T-helper 2 cell treated with Interferon-gamma antibody and Interleukin-4, amounts not matched to agents 5 μg/mL and 100 μg/mL, for 36 hours (primary cell): ENCODE data around the gene GRHPR.

Source experiments
- DNase-seq: peaks from one replicate; pipeline ENCODE4 v3.0.0; 2021; ENCODE audit warnings: low spot score
- H3K27ac Mint-ChIP-seq: one replicate; pipeline ENCODE4 v1.8.0; 2021; ENCODE audit warnings: mild to moderate bottlenecking, mixed read lengths
- H3K27me3 Mint-ChIP-seq: one replicate; pipeline ENCODE4 v1.8.0; 2021; ENCODE audit warnings: low read depth, mixed read lengths
- H3K36me3 Mint-ChIP-seq: one replicate; pipeline ENCODE4 v1.8.0; 2021; ENCODE audit warnings: low read depth, mixed read lengths
- H3K4me1 Mint-ChIP-seq: one replicate; pipeline ENCODE4 v1.8.0; 2021; ENCODE audit warnings: low read depth, mixed read lengths
- H3K4me3 Mint-ChIP-seq: one replicate; pipeline ENCODE4 v1.8.0; 2022; ENCODE audit warnings: mild to moderate bottlenecking, moderate library complexity, mixed read lengths
- H3K9me3 Mint-ChIP-seq: one replicate; pipeline ENCODE4 v1.8.0; 2021; ENCODE audit warnings: mixed read lengths

GRHPR gene

DNA sequence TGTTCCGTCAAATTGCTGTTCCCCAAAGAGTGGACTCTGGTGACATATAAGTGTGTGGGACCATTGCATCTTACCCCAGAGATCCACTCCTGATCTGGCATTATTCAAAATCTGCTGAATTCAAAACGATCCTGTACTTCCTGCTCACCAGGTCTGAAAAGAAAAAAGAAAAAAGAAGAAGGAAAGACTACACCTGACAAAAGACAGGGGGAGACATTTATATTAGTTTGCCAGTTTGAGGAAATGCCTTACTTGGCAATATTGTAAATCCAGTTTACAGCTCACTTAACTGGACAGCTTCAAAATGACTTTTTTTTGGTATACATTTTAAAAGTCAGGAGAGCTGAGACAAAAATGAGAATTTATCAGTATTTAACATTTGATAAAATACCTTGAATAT lies 15.0 kb upstream of the GRHPR start:
- no peaks in the 10 kb centered on the region for H3K36me3 Mint-ChIP-seq
- no peak overlapping the region for H3K27ac Mint-ChIP-seq
- no peak for DNase-seq
- H3K9me3 Mint-ChIP-seq, result no peaks in the 10 kb centered on the region
- peaks cover 22% of the 10 kb centered on the region for H3K4me1 Mint-ChIP-seq
- H3K27me3 Mint-ChIP-seq, result peaks cover 8% of the 10 kb centered on the region
- no peak overlapping the region for H3K4me3 Mint-ChIP-seq

DNA sequence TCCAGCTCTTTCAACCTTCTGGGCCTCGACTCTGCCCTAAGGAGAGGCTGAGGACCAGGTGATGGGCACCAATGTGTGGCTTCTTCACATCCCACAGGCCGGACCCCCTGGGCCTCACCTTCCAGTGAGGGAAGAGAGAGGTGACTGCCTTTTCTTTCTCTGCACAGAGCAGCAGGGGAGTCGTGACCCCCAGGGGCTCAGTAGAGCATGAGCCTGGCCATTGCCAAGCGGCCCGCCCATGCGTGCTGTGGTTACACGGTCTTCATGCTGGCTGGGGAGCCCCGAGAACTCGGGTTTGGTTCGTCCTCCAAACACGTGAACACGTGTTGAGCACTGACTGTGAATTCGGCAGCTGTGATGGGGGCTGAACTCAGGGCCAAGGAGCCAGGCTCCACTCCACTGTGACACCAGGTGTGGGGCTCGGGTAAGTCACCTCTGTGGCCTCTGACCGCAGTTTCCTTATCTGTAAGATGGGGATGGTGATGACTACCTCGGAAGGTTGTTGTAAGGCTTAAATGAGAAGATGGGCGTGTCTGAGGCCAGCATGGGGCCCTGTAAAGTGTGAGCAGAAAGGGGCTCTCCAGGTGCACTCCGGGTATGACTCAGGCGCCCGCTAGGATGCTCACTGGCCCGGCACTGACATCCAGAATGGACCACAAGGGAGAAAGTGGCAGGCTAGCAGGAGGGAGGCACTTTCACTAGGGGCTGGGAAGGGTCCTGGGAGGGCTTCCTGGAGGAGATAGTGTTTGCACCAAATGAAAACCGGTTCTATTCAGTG lies 13.4 kb upstream of the GRHPR start:
- Mint-ChIP-seq H3K36me3 (no peaks in the 10 kb centered on the region), H3K9me3 (no peaks in the 10 kb centered on the region), H3K4me3 (no peak overlapping the region), H3K27ac (peak overlapping the region; percentile 21), H3K4me1 (peaks cover 22% of the 10 kb centered on the region), H3K27me3 (peaks cover 4% of the 10 kb centered on the region)
- peak; percentile 75 for DNase-seq

DNA sequence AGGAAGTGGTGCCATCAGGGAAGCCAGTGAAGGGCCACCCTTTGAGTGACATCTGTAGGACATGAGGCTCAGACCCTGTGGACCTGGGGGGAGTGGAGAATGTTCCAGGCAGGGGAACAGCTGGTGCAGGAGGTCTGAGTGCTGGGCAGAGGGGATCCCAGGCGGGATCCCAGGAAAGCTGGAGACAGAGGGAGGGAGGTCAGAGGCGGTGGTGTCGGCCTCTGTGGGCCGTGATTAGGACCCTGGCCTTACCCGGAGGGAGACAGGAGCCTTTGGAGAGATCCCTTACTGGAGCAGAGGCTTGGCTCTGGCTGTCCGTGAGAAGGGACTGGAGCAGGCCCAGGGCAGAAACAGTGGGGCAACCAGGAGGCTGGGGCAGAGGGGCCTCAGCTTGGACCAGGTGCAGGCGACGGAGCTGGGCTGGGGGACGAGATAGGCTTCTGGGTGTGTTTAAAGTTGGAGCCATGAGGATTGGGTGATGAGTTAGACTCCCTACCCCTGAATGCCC lies 12.1 kb upstream of the GRHPR start:
- peak overlapping the region; percentile 7 for H3K27ac Mint-ChIP-seq
- H3K9me3 Mint-ChIP-seq, result no peaks in the 10 kb centered on the region
- peaks cover 27% of the 10 kb centered on the region for H3K4me1 Mint-ChIP-seq
- H3K27me3 Mint-ChIP-seq, result peaks cover 3% of the 10 kb centered on the region
- no peak for DNase-seq
- H3K4me3 Mint-ChIP-seq, result no peak overlapping the region
- no peaks in the 10 kb centered on the region for H3K36me3 Mint-ChIP-seq

DNA sequence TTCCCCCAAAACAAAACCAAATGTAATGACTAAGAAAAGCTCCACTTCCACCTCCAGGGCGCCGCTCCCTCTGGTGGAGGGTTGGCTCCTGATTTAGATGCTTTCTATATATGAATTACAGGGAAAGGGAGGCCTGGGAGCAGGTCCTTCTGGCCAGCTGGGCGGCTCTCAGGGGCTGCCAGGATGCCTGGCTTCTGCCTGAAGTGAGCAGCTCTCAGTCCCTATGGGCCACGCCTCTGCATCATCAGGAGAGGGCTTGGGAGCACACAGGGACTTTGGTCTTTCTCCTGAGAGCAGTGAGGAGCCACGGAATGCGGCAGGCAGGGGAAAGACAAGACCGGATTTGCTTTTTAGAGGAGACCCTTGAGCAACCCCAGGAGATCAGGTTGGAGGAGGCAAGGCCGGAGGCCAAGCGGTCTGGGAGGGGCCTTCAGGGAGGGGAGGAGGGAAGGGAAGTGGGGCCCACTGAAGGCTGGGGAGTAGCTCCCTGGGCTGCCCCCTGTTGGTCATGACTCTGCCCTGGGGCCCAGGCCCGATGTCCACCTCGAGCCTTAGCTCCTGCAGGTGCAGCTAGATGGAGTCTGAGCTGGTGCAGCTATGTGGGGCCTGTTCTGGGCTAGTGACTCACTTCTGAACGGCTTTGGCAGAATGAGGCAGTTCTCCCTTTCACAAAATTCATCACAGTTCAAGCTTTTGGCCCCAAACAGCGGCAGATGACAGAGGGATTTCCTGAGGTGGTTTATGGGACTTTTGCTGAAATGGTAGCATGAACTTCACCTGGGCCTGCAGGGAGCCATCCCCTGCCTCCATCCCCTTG lies 11.3 kb upstream of the GRHPR start:
- H3K36me3 Mint-ChIP-seq, result no peaks in the 10 kb centered on the region
- H3K9me3 Mint-ChIP-seq, result no peaks in the 10 kb centered on the region
- H3K4me3 Mint-ChIP-seq, result peak overlapping the region; percentile 8
- DNase-seq, result peak; percentile 44
- H3K4me1 Mint-ChIP-seq, result peaks cover 27% of the 10 kb centered on the region
- peaks cover under 1% of the 10 kb centered on the region for H3K27me3 Mint-ChIP-seq
- H3K27ac Mint-ChIP-seq, result peak overlapping the region; percentile 42

DNA sequence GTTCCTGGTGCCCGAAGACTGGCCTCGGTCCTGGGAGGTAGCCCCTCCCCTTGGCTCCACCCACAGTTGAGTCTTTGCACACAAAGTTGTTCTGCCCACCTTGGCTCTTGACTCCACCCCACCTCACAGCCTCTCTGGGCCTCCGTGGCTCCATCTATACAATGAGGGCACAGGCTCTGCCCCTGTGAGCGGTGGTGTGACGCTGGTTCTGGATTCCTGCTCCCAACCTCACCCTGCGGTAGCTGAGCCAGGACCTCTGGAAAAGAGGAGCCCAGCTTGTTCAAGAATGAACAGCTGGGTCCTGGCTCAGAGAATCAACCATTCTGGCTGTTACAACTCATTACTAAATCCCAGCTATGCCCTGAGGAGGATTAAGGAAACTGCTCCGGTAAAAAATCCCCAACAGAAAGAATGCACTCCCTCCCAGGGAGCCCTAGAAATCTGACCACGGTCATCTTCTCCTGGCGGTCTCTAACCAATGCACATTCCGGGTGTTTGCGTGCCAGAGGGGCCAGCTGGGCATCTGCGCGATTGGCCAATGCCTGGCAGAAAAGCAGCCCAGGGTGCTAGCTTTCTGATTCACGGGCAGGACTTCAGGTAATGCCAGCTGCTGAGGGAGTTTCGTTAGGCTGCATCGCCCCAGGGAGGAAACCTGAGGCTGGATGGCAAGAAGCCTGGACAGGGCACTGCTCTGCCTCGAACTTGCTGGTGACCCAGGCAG lies 9.9 kb upstream of the GRHPR start:
- H3K4me1 Mint-ChIP-seq, result peaks cover 26% of the 10 kb centered on the region
- H3K36me3 Mint-ChIP-seq, result no peaks in the 10 kb centered on the region
- H3K9me3 Mint-ChIP-seq, result no peaks in the 10 kb centered on the region
- no peak for DNase-seq
- no peak overlapping the region for H3K4me3 Mint-ChIP-seq
- peak overlapping the region; percentile 35 for H3K27ac Mint-ChIP-seq
- no peaks in the 10 kb centered on the region for H3K27me3 Mint-ChIP-seq

DNA sequence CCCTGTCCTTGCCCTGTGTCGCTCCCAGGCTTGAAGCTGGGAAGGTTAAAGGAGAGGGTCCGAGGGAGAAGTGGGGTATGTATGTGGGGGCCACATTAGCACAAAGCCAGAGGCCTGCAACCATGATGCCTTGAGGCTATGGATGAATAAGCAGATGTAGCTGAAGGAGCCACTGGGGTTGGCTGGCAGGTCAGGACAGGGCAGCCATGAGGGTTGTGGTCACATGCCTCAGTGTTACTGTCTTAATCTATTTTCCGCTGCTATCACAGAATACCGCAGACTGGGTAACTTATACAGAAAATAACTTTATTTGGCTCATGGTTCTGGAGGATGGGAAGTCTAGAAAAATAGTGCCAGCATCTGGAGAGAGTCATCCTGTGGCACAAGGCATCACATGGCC lies 9.2 kb upstream of the GRHPR start:
- H3K27me3 Mint-ChIP-seq, result no peaks in the 10 kb centered on the region
- H3K4me1 Mint-ChIP-seq, result peaks cover 26% of the 10 kb centered on the region
- no peak overlapping the region for H3K4me3 Mint-ChIP-seq

DNA sequence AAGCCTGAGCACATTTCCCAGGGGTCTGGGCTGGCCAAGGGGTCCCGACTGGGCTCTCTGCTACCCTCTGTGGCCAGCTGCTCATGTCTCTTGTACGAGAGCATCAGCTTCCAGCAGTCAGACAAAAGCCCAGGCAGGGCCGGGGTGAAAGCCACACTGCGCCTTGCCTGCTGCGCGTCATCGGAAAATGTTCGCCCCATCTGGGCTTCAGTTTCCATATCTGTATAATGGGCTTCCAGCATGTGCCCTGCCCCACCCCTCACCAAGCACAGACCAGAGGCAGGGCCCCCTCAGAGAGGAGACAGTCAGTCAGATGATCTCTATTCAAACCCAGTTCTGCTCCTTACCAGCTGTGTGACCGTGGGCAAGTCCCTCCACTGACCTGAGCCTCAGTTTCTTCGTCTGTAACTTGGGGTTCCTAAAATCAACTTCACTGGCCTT lies 8.0 kb upstream of the GRHPR start:
- no peak for DNase-seq
- Mint-ChIP-seq H3K4me1 (peaks cover 20% of the 10 kb centered on the region), H3K4me3 (no peak overlapping the region), H3K36me3 (no peaks in the 10 kb centered on the region), H3K9me3 (no peaks in the 10 kb centered on the region), H3K27ac (no peak overlapping the region), H3K27me3 (no peaks in the 10 kb centered on the region)

More for the DNA sequence above, 9.2 kb upstream of the GRHPR start:
- no peak for DNase-seq
- Mint-ChIP-seq H3K9me3 (no peaks in the 10 kb centered on the region), H3K36me3 (no peaks in the 10 kb centered on the region), H3K27ac (no peak overlapping the region)

DNA sequence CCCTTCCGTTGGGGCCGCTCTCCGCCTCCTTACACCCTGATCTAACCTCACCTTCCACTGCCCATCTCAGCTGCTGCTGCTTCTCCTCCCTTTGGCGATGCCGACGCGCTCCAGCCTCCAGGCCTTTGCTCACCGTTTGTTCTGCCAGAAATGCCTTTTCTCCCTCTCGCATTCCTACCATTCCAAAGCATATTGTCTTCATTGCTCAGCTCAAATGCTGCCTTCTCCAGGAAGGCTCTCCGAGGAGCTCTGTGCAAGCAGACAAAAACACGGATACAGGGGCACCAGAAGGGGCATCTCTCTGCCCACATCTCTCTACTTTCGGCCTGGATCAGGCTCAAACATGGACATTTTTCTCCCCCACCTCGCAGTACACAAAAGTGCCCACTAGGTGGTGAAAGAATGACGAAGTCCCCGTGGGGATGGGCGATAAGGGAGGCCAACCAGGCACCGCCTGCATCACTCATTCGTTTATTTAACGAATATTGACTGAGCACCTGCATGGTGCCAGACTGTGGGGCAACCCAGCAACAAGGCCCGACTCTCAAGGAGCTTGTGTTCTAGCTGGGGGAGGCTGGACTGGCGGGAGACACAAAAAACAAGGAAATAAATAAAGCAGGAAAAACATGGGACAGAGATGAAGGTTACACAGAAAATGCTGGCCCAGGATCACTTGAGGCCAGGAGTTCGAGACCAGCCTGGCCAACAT lies 7.3 kb upstream of the GRHPR start:
- Mint-ChIP-seq H3K27me3 (no peaks in the 10 kb centered on the region), H3K9me3 (no peaks in the 10 kb centered on the region), H3K36me3 (no peaks in the 10 kb centered on the region), H3K27ac (peak overlapping the region; percentile 69), H3K4me1 (peaks cover 16% of the 10 kb centered on the region), H3K4me3 (no peak overlapping the region)
- peak; percentile 68 for DNase-seq

DNA sequence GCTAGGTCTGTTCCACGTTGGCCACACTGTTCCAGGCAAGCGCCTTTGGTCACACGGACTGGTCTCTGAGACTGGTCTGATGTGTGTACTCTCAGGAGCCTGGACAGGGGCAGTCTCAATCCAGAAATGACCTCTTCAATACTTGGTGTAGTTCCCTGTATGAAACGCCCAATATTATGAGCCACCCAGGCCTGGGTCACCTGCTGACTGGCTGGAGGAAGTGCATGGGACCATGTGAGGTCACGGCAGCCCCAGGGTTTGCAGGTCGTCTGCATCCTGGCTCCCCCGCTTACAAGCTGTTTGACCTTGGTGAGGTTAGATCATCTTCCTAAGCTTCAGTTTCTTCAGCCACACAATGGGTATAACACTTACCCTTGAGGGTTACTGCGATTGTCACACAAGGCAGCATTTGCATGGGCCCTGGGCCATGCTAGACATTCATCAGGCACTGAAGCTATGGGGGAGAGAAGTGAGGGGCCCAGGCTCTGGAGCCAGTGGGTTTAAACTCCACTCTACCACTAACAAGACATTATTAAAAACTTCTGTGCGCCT lies 5.2 kb upstream of the GRHPR start:
- Mint-ChIP-seq H3K27ac (no peak overlapping the region), H3K9me3 (no peaks in the 10 kb centered on the region), H3K36me3 (no peaks in the 10 kb centered on the region), H3K27me3 (no peaks in the 10 kb centered on the region), H3K4me3 (no peak overlapping the region), H3K4me1 (peaks cover 11% of the 10 kb centered on the region)
- no peak for DNase-seq

DNA sequence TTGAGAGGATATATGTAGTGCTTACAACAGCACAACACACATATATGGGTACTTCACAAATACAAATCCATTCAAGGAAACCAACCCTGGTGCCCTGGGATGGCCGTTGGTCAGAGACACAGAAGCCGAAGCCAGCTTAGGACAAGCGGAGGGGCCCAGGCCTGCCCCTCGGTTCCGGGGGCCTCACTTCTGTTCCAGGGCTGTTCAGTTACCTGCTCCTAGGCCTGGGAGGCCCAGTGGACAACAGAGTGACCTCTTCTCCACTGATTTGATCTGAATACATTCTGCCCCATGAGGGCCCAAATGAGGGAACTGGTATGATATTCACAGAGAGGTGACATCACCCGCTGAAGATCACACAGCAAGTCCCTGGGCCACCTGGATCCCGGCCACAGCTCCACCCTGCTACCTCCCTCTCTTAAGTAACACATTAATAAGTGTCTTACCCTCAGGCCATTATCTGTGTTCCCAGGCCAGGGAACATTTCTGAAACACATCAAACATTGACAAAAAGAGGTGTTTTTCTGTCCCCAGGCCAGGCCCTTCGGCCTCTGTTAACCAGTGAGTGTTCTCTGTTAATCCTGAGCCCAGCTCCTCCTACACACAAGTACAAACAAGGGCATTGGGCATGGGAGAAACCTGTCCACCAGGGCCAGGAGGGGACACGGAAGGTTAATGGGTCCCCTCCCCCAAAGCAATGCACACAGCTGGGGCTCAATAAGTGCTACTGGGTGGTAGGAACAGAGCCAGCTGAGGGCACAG lies 4.5 kb upstream of the GRHPR start:
- Mint-ChIP-seq H3K36me3 (peaks cover 3% of the 10 kb centered on the region), H3K27ac (no peak overlapping the region), H3K27me3 (no peaks in the 10 kb centered on the region), H3K9me3 (no peaks in the 10 kb centered on the region), H3K4me1 (peaks cover 11% of the 10 kb centered on the region), H3K4me3 (no peak overlapping the region)
- DNase-seq, result no peak

DNA sequence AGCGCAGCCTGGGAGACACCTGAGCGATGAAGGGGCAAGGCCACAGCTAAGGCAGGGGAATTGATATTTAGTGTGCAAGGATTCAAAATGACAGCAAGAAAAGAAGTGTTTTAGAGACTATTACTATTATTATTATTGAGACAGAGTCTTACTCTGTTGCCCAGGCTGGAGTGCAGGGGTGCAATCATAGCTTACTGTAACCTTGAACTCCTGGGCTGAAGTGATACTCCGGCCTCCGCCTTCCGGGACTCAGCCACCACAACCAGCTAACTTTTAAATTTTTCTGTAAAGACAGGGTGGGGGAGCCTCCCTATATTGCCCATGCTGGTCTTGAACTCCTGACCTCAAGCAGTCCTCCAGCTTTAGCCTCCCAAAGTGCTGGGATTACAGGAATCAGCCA lies 3.3 kb upstream of the GRHPR start:
- DNase-seq, result no peak
- Mint-ChIP-seq H3K4me1 (peaks cover 19% of the 10 kb centered on the region), H3K27me3 (no peaks in the 10 kb centered on the region), H3K9me3 (no peaks in the 10 kb centered on the region), H3K4me3 (no peak overlapping the region), H3K36me3 (peaks cover 3% of the 10 kb centered on the region), H3K27ac (no peak overlapping the region)

DNA sequence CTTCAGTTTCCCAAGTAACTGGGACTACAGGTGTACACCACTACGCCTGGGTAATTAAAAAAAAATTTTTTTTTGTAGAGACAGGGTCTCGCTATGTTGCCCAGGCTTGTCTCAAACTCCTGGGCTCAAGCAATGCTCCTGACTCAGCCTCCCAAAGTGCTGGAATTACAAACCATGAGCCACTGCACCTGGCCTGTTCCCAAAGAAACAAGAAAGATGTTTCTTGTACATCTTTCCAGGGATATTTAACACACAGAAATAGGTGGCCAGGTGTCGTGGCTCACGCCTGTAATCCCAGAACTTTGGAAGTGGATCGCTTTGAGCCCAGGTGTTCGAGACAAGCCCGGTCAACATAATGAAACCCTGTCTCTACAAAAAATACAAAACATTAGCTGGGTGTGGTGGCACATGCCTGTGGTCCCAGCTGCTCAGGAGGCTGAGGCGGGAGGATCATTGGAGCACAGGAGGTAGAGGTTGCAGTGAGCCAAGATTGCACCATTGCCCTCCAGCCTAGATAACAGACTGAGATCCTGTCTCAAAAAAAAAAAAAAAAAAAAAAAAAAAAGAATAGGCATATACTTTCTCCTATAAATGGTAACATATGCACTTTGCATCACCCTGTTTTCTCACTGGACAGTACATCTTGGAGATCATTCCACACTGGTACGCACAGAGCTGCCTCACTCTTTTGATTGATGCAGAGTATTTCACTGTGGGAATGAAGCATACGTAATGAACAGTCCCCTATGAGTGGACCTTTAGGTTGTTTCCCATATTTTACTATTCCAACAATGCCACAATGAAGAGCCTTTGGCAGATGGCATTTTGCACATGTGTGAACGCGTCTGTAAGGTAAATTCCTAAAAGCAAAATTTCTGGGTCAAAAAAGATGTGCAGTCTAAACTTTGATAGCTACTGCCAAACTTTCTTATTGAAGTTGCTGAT lies 2.0 kb upstream of the GRHPR start:
- Mint-ChIP-seq H3K27me3 (no peaks in the 10 kb centered on the region), H3K4me1 (peaks cover 13% of the 10 kb centered on the region), H3K4me3 (no peak overlapping the region), H3K9me3 (no peaks in the 10 kb centered on the region), H3K36me3 (peaks cover 3% of the 10 kb centered on the region), H3K27ac (no peak overlapping the region)
- DNase-seq, result no peak
